DLD1 (cell line): ENCODE results near the gene WFDC5.
"Not testable (repeated sequence)": the region's sequence is repeated elsewhere in the genome, so short reads cannot be mapped to it uniquely, and the experiment has no call there.

Experiments
- in situ Hi-C: cut with HindIII; loops from 2 replicates; pipeline ENCODE4 v1.10.0; 2017; ENCODE audit warnings: low sequenced_read_pairs

WFDC5 gene

GRCh38 chr20:45090481-45090880 lies 24.5 kb downstream of the WFDC5 start:
- in situ Hi-C loops: no loop called here

- in situ Hi-C loops: no loop called here
Measured at GRCh38 chr20:45088247-45088646, 26.7 kb downstream of the WFDC5 start.

GRCh38 chr20:45087814-45088213 lies 27.2 kb downstream of the WFDC5 start:
- in situ Hi-C loops: no loop called here

- in situ Hi-C loops: no loop called here
Measured at GRCh38 chr20:45087097-45087790, 27.7 kb downstream of the WFDC5 start.

- in situ Hi-C loops: no loop called here
Measured at GRCh38 chr20:45085867-45086266, 29.1 kb downstream of the WFDC5 start.

- in situ Hi-C loops: no loop called here
Measured at GRCh38 chr20:45085289-45085688, 29.7 kb downstream of the WFDC5 start.

- in situ Hi-C loops: no loop called here
Measured at GRCh38 chr20:45083127-45083526, 31.8 kb downstream of the WFDC5 start.

GRCh38 chr20:45082468-45082867 lies 32.5 kb downstream of the WFDC5 start:
- in situ Hi-C loops: no loop called here

- in situ Hi-C loops: no loop called here
Measured at GRCh38 chr20:45080867-45081624, 33.9 kb downstream of the WFDC5 start.

- in situ Hi-C loops: no loop called here
Measured at GRCh38 chr20:45077559-45077958, 37.4 kb downstream of the WFDC5 start.

- in situ Hi-C loops: no loop called here
Measured at GRCh38 chr20:45073221-45073620, 41.8 kb downstream of the WFDC5 start.

GRCh38 chr20:45072066-45072465 lies 42.9 kb downstream of the WFDC5 start:
- in situ Hi-C loops: no loop called here

- in situ Hi-C loops: no loop called here
Measured at GRCh38 chr20:45070932-45071632, 43.9 kb downstream of the WFDC5 start.

- in situ Hi-C loops: no loop called here
Measured at GRCh38 chr20:45069261-45069660, 45.7 kb downstream of the WFDC5 start.

- in situ Hi-C loops: no loop called here
Measured at GRCh38 chr20:45067558-45067957, 47.4 kb downstream of the WFDC5 start.

- in situ Hi-C loops: no loop called here
Measured at GRCh38 chr20:45067087-45067486, 47.9 kb downstream of the WFDC5 start.

- in situ Hi-C loops: no loop called here
Measured at GRCh38 chr20:45066372-45066771, 48.6 kb downstream of the WFDC5 start.

GRCh38 chr20:45064812-45065211 lies 50.2 kb downstream of the WFDC5 start:
- in situ Hi-C loops: no loop called here

- in situ Hi-C loops: not testable (repeated sequence)
Measured at GRCh38 chr20:45063107-45063506, 51.9 kb downstream of the WFDC5 start.

GRCh38 chr20:45061244-45061643 lies 53.7 kb downstream of the WFDC5 start:
- in situ Hi-C loops: no loop called here

GRCh38 chr20:45060294-45060693 lies 54.7 kb downstream of the WFDC5 start:
- in situ Hi-C loops: no loop called here
